ENCODE data around the gene TBC1D22A. TPM values are rescaled to one million over a fixed set of nuclear protein-coding genes. Genes with fewer than 3 reads are reported as not detected.

TBC1D22A gene
- polyA plus RNA-seq, 1 experiment, result 24.2 TPM

- TF ChIP-seq, protein P1, sequence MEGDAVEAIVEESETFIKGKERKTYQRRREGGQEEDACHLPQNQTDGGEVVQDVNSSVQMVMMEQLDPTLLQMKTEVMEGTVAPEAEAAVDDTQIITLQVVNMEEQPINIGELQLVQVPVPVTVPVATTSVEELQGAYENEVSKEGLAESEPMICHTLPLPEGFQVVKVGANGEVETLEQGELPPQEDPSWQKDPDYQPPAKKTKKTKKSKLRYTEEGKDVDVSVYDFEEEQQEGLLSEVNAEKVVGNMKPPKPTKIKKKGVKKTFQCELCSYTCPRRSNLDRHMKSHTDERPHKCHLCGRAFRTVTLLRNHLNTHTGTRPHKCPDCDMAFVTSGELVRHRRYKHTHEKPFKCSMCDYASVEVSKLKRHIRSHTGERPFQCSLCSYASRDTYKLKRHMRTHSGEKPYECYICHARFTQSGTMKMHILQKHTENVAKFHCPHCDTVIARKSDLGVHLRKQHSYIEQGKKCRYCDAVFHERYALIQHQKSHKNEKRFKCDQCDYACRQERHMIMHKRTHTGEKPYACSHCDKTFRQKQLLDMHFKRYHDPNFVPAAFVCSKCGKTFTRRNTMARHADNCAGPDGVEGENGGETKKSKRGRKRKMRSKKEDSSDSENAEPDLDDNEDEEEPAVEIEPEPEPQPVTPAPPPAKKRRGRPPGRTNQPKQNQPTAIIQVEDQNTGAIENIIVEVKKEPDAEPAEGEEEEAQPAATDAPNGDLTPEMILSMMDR (IDR thresholded peaks at IDR 0.05; ENCODE audit: insufficient read depth, low read depth, low read length), result no peak
- Histone ChIP-seq H3K4me3 (ENCODE audit: low read depth, low read length) (no peak overlapping the region), H3K27me3 (ENCODE audit: control insufficient read depth, insufficient read depth, low read length) (no peaks in the 10 kb centered on the region; the same call in 1 of the 2 replicates), H3K36me3 (ENCODE audit: control insufficient read depth, insufficient read depth, low read length) (no peaks in the 10 kb centered on the region)
- ChIA-PET CTCF (no interaction called here), POLR2A (no interaction called here)
- DNase-seq (ENCODE audit: low read depth), result no peak
Measured at GRCh38 chr22:47191671-47192650, 429.5 kb downstream of the TBC1D22A start.

GRCh38 chr22:47192651-47193437, 430.4 kb downstream of the TBC1D22A start:
- TF ChIP-seq, protein P1 (IDR thresholded peaks at IDR 0.05; ENCODE audit: insufficient read depth, low read depth, low read length), result no peak
- CTCF ChIA-PET, result no interaction called here
- Histone ChIP-seq H3K4me3 (ENCODE audit: low read depth, low read length) (no peak overlapping the region), H3K36me3 (ENCODE audit: control insufficient read depth, insufficient read depth, low read length) (no peaks in the 10 kb centered on the region), H3K27me3 (ENCODE audit: control insufficient read depth, insufficient read depth, low read length) (no peaks in the 10 kb centered on the region; the same call in 1 of the 2 replicates)
- DNase-seq (ENCODE audit: low read depth), result no peak
- POLR2A ChIA-PET, result no interaction called here

- Histone ChIP-seq H3K27me3 (ENCODE audit: control insufficient read depth, insufficient read depth, low read length) (no peaks in the 10 kb centered on the region; the same call in 1 of the 2 replicates), H3K4me3 (ENCODE audit: low read depth, low read length) (no peak overlapping the region), H3K36me3 (ENCODE audit: control insufficient read depth, insufficient read depth, low read length) (no peaks in the 10 kb centered on the region)
- ChIA-PET POLR2A (no interaction called here), CTCF (no interaction called here)
- TF ChIP-seq, protein P1 (IDR thresholded peaks at IDR 0.05; ENCODE audit: insufficient read depth, low read depth, low read length), result no peak
- DNase-seq (ENCODE audit: low read depth), result no peak
Measured at GRCh38 chr22:47193606-47194329, 431.3 kb downstream of the TBC1D22A start.

GRCh38 chr22:47194476-47195155, 432.2 kb downstream of the TBC1D22A start:
- ChIA-PET POLR2A (no interaction called here), CTCF (interaction anchor here (1.1 kb wide), 1 partner anchor 10 kb away, joined by 3 read pairs; no protein-coding TSS in a partner anchor)
- TF ChIP-seq, protein P1 (IDR thresholded peaks at IDR 0.05; ENCODE audit: insufficient read depth, low read depth, low read length), result no peak
- Histone ChIP-seq H3K27me3 (ENCODE audit: control insufficient read depth, insufficient read depth, low read length) (no peaks in the 10 kb centered on the region; the same call in 1 of the 2 replicates), H3K36me3 (ENCODE audit: control insufficient read depth, insufficient read depth, low read length) (no peaks in the 10 kb centered on the region), H3K4me3 (ENCODE audit: low read depth, low read length) (no peak overlapping the region)
- DNase-seq (ENCODE audit: low read depth), result no peak
